Measurements from ENCODE around the gene ANKRD33B. TPM values are rescaled to one million over a fixed set of nuclear protein-coding genes. Genes with fewer than 3 reads are reported as not detected.

Gene ANKRD33B
- total RNA-seq, 4 donors from 2014 or later = 21.3 to 34.9 (median 30.5) TPM

DNA sequence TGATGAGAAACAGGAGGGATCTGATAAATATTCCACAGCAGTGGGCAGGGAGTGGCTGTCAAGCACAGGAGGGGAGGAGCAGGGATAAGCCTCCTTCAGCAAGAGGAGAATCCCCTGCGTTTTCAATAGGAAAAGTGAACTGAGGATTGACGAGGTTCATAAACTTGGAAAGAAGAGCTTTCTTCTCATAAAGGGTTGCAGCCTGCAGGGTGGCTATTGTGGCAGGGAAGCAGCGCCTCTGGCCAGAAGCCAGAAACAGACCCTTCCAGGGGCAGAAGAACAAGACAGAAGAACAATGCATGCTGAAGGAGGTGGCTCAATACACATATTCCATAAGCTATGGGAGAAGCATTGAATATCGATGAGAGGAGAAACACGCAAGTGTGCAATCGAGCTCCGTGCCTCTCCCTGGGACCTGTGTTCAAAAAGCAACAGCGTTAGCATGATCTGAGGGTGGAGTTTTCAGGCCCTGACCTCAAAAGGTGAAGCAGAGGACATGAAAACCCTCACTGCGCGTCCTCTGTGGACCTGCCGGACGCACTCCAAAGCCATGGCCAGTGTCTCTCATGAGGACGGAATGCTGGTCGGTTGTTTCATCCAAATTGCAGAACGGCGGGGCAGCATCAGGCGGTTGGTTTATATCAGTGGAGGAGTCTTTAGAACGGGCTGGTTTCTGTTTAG is 67.6 kb downstream of the ANKRD33B start:
- Histone ChIP-seq H3K36me3 (no peaks in the 10 kb centered on the region), H3K4me1 (peaks cover 0 to 56% (median 20%) of the 10 kb centered on the region in 4 donors), H3K4me3 (peak overlapping the region in 1 of 4 donors; percentile 33), H3K27ac (peak overlapping the region in 1 of 4 donors; percentile 47), H3K9me3 (no peaks in the 10 kb centered on the region), H3K27me3 (no peaks in the 10 kb centered on the region)
- 81 to 86% methylated on average over 18 of the region's 18 CpGs for WGBS, 2 donors
- TF ChIP-seq EP300 (IDR thresholded peaks at IDR 0.05) = no peak
- DNase-seq (ENCODE audit: low spot score in 2 of 2) = no peak

DNA sequence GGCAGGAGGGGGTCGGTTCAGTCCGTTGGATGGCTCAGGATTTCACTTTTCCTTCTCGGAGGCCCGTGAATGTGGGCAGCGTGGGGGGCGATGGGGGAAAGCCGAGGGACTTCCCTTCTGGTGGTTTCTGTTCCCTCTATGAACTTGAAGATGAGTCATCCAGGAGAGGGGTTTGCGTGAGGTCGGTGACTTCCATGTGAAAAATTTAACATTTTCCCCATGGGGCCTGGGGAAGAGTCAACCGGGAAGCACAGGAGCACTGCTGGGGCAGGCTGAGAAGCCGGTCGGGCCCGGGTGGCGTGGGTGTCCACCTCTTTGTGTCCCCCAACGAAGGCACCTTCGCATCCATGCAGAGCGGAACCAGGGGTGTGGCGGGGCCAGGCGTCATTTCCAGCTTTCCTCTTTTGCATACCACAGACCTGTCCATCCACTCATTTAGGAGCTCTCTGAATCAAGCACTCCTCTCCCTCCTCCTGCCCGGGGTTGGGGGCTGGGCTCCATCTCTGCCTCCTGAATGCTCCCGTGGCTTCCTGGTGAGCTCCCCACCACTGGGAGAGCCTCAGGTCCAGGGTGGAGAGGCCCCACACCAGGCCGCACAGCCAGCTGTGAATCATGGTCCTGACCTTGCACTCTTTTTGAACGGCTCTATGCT is 68.4 kb downstream of the ANKRD33B start:
- H3K27me3 ChIP-seq = no peaks in the 10 kb centered on the region
- peaks cover 0 to 48% (median 15%) of the 10 kb centered on the region in 4 donors for H3K4me1 ChIP-seq
- no peaks in the 10 kb centered on the region for H3K36me3 ChIP-seq
- 68 to 71% methylated on average over 22 to 23 of the region's 23 CpGs for WGBS, 2 donors
- no peaks in the 10 kb centered on the region for H3K9me3 ChIP-seq
- TF ChIP-seq EP300 (IDR thresholded peaks at IDR 0.05) (no peak), POLR2A (IDR thresholded peaks at IDR 0.05) (no peak)
- TF ChIP-seq, protein P1, sequence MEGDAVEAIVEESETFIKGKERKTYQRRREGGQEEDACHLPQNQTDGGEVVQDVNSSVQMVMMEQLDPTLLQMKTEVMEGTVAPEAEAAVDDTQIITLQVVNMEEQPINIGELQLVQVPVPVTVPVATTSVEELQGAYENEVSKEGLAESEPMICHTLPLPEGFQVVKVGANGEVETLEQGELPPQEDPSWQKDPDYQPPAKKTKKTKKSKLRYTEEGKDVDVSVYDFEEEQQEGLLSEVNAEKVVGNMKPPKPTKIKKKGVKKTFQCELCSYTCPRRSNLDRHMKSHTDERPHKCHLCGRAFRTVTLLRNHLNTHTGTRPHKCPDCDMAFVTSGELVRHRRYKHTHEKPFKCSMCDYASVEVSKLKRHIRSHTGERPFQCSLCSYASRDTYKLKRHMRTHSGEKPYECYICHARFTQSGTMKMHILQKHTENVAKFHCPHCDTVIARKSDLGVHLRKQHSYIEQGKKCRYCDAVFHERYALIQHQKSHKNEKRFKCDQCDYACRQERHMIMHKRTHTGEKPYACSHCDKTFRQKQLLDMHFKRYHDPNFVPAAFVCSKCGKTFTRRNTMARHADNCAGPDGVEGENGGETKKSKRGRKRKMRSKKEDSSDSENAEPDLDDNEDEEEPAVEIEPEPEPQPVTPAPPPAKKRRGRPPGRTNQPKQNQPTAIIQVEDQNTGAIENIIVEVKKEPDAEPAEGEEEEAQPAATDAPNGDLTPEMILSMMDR (IDR thresholded peaks at IDR 0.05) = no peak
- DNase-seq (ENCODE audit: low spot score in 2 of 2) = no peak
- H3K4me3 ChIP-seq = peak overlapping the region in 1 of 4 donors; percentile 33
- H3K27ac ChIP-seq = peak overlapping the region in 1 of 4 donors; percentile 47

DNA sequence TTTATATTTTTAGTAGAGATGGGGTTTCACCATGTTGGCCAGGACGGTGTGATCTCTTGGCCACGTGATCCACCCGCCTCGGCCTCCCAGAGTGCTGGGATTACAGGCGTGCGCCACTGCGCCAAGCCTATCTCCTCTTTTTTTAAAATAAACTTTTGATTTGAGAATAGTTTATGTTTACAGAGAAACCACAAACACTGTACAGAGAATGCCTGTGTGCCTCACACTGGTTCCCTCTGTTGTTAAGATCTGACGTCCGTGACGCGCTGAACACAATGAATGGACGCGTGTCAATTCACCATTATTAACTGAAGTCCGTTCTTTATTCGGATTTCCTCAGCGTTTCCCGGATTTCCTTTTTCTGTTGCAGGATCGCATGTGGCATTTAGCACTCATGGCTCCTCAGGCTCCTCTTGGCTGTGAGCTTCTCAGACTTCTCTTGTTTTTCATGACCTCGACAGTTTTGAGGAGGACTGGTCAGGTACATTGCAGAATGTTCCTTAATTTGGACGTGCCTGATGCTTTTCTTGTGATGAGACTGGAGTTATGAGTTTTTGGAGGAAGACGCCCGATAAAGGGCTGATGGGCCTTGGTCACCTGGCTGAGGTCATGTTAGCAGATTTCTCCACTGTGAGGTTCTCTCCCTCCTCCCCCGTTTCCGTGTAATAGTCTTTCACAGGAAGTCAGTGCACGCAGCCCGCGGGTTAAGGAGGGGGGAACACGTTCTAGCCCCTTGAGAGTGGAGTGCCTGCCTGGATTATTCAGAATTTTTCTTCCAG is 69.6 kb downstream of the ANKRD33B start:
- Histone ChIP-seq H3K4me3 (no peak overlapping the region), H3K27me3 (no peaks in the 10 kb centered on the region), H3K9me3 (no peaks in the 10 kb centered on the region), H3K4me1 (peaks cover 0 to 37% (median 11%) of the 10 kb centered on the region in 4 donors), H3K36me3 (peaks cover 0 to 10% (median 0%) of the 10 kb centered on the region in 3 donors), H3K27ac (no peak overlapping the region)
- WGBS, 2 donors = 68 to 75% methylated on average over 28 of the region's 28 CpGs
- DNase-seq (ENCODE audit: low spot score in 2 of 2) = no peak
- TF ChIP-seq POLR2A (IDR thresholded peaks at IDR 0.05) = no peak
- TF ChIP-seq, protein P1 (IDR thresholded peaks at IDR 0.05) = no peak
- no peak for TF ChIP-seq EP300 (IDR thresholded peaks at IDR 0.05)

DNA sequence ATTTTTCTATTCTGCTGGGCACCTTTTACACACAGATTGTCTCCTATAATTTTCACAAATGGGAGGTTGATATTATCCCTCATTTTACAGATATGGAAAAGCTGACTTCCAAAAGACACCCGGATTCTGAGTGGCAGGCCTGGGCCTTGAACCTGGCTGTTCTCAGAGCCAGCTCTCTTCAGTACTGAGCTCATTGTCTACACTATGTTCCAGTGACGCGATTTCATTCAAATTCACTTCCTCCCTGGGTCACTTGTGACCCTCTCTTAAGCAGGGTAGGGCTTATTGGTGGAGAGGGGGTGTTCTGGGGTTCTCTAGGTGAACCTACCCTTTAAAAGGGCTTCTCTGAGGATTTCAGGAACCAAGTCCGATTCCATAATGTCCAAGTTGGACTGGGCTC is 70.2 kb downstream of the ANKRD33B start:
- WGBS, 2 donors = 66 to 74% methylated on average over 4 of the region's 4 CpGs
- Histone ChIP-seq H3K9me3 (no peaks in the 10 kb centered on the region), H3K27ac (no peak overlapping the region), H3K4me3 (no peak overlapping the region), H3K27me3 (no peaks in the 10 kb centered on the region), H3K4me1 (peaks cover 0 to 36% (median 11%) of the 10 kb centered on the region in 4 donors), H3K36me3 (peaks cover 0 to 13% (median 0%) of the 10 kb centered on the region in 3 donors)
- TF ChIP-seq EP300 (IDR thresholded peaks at IDR 0.05) (no peak), POLR2A (IDR thresholded peaks at IDR 0.05) (no peak)
- TF ChIP-seq, protein P1 (IDR thresholded peaks at IDR 0.05) = no peak
- no peak for DNase-seq (ENCODE audit: low spot score in 2 of 2)

DNA sequence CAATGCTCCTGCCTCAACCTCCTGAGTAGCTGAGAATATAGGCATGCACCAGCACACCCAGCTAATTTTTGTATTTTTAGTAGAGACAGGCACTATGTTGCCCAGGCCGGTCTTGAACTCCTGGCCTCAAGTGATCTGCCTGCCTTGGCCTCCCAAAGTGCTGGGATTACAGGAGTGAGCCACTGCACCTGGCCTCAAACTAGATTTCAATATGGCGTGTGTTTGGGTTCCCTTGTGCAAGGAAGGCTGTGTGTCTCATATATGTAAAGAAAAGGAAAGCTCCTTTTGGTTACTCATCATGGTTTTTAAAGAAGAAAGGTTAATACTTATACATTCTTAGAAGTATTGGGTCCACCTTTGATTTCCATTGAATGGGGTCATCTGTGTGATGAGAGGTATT is 70.7 kb downstream of the ANKRD33B start:
- WGBS, 2 donors = 87 to 100% methylated on average over 1 to 2 of the region's 2 CpGs
- Histone ChIP-seq H3K36me3 (peaks cover 0 to 13% (median 0%) of the 10 kb centered on the region in 3 donors), H3K4me3 (no peak overlapping the region), H3K27ac (no peak overlapping the region), H3K27me3 (no peaks in the 10 kb centered on the region), H3K9me3 (no peaks in the 10 kb centered on the region), H3K4me1 (peaks cover 0 to 36% (median 11%) of the 10 kb centered on the region in 4 donors)
- TF ChIP-seq EP300 (IDR thresholded peaks at IDR 0.05) = no peak
- TF ChIP-seq, protein P1 (IDR thresholded peaks at IDR 0.05) = no peak
- TF ChIP-seq POLR2A (IDR thresholded peaks at IDR 0.05) = no peak
- no peak for DNase-seq (ENCODE audit: low spot score in 2 of 2)

All from tibial nerve (tissue), 4 donors.